COLO668 (cell line): Measurements from ENCODE around the gene MEI1.

ENCODE experiments used
- DNase-seq: peaks from one replicate; lab custom pipeline; 2025; ENCODE audit not compliant: unreplicated experiment; lab: John Stamatoyannopoulos, UW

The MEI1 gene

GRCh38 chr22:41781507-41781906 lies 82.2 kb downstream of the MEI1 start:
- DNase-seq = no peak

- DNase-seq = no peak
These were observed 83.0 kb downstream of the MEI1 start for GRCh38 chr22:41782316-41782715.

DNA sequence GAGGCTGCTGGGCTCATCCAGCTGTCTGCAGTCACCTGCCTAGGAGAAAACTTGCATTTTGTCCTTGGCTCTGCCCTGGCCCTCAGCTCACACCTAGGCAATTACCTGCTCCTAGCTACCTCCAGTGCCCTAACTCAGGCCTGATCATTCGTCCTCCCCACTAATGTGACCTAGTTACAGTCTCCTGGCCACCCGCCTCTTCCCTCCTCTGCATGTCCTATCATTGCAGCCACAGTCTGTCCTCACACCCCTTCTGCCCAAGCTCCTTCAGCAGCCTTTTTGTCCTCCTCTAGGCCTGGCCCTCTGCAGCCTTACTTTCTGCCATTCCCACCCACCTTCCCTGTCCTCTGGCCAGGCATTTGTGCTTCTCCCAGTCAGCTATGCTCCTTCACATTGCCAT lies 83.4 kb downstream of the MEI1 start:
- DNase-seq = no peak

GRCh38 chr22:41787331-41787730 lies 88.0 kb downstream of the MEI1 start:
- DNase-seq = no peak

DNA sequence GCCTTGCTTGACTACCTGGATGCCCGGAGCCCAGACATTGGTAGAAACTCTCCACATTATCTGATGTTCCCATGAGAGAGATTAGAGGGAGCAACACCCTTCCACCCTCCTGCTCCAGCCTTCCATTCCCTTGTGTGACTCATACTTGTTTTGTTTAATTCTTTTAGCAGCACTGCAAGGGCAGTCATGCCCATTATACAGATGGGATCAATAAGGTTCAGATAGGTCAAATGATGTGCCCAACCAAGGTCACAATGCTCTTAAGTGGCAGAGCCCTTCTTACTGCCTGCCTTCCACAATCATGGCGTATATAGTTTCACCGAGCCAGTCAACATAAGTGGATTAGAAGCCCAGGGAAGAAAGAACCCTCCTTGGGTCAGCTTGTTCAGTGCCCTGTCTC lies 94.6 kb downstream of the MEI1 start:
- DNase-seq = no peak

- DNase-seq = no peak
These were observed 99.4 kb downstream of the MEI1 start for GRCh38 chr22:41798736-41799135.

DNA sequence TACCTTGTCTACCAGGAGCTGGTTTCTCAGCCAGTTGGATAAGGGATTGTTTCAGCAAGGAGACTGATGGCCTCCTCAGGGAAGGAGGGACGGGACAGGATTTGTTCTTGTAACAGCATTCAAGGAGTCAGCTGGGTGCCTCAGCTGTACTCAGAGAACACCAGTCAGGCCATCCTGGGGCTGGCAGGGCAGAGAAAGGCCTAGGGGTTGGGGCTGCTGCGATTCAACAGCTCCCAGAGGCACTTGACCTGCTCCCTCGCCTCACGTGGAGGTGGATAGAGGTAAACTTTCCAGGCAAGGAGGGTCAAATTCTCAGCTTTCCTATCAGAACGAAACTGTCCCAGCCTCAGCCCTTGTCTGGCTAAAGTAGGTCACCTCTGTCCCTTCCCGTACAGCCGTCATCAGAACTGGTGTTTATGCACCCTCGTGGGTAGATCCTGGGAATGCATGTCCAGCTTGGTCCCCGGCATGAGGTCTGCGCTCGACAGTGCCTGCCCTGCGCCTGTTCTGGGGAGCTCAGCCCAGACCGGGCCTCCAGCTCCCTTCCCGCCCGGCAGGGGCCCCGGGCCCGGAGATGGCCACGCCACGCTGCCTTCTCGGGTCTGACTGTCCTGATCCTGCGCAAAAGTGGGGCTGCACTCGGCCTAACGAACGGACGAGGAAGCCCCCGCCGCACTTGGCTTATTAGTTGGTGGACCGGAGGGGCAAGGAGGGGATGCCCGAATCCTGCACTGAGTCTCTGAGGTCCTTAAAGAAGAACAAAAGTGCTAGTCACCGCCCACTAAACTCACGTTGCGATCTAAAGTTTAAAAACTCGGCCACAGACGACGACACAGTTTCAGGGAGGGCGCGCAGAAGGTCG lies 100.4 kb downstream of the MEI1 start:
- peak; percentile 40 for DNase-seq

GRCh38 chr22:41800348-41801146 lies 101.2 kb downstream of the MEI1 start, which contains the start of gene CCDC134:
CCDC134 (plus strand) TSS chr22:41800679; CDS start chr22:41808891, 8,212 bp downstream.
- DNase-seq = peak; percentile 93

DNA sequence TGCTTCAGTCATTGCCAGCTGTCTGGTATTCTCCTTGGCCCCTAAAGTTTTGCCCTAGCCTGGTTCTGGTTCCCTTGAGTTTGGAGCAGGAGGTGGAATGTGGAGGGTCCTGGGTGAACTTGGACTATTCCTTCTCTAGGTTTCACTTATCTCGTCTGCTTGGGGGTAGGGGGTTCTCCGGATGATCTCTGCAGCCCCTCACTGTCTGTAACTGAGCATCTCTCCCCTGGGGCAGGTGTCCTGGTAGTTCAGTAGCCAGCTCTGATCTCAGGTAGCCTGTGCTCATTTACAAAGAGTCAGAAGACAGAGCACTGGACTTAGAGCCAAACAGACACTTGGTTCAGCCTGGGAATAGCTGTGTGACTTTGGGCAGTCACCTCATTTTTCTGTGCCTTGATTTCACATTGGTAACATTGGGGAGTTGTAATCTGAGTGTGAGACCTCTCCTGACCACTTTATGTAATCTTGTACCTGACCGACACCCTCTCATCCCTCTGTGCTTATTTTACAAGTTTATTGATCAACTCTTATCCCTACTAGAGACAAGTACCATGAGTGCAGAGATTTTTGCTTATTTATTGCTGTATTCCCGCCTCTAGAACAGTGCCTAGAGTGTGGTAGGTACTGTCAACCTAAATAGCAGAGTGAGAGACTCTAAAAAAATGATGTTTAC lies 102.0 kb downstream of the MEI1 start:
- DNase-seq = no peak

DNA sequence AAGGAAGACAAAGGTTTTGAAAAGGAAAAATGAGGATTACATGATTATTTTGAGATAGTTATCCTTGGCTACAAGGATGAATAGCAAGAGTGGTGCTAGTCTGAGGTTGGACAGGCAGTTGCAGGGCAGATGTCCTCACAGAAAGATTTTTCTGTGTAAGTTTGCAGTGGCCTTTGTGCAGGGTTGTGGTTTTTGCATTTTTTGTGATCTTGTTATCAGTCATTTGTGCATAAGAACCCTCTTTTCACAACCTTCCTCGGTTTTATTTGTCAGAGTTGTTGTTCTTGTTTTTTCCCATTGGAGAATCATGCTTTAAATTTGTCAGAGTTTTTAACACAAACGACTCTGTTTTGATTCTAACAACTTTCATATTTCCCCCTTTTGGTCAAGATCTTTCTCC lies 102.6 kb downstream of the MEI1 start:
- no peak for DNase-seq

DNA sequence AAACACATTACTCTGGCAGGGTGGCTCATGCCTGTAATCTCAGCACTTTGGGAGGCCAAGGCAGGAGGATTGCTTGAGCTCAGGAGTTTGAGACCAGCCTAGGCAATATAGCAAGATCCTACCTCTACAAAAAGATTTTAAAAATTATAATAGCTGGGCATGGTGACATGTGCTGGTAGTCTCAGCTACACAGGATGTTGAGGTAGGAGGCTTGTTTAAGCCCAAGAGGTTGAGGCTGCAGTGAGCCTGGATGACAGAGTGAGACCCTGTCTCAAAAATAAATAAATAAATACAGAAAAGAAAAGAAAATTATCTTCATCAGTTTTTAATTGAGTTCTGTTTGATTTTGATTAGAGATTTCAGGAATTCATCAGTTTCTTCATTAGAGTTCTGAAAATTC lies 106.3 kb downstream of the MEI1 start:
- no peak for DNase-seq

DNA sequence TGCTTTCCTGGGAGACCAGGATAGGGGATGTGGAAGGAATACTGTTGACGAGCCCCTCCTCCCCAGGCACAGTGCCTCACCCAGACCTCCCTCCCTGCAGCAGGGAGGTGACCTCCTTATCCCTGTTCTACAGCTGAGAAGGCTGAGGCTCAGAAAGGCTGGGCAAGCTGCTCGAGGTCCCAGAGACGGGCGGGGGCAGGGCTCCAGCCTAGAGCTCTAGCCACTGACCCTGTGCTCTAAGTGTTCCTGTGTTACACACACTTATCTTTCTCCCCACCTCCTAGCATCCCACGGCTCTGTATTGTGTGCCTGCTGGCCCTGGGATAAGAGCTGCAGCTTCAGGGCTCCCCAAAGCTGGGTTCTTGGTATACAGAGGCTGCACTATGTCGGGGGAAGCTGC lies 109.1 kb downstream of the MEI1 start:
- no peak for DNase-seq

DNA sequence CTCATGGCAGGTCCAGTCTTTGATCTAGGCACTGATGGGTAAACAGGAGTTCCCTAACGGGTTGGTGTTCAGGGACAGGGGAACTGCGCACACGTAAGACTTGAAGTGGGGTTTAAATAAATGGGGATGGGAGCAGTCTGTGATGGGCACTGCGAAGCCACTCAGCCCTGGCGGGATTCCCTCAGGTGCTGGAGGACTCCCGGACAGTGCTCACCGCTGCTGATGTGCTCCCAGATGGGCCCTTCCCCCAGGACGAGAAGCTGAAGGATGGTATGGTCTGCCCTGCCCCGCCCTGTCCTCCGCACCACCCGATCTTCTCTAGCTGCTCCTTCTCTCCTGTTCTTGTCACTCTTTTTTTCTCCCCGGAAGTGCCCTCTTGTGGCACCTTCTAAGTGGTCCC lies 110.7 kb downstream of the MEI1 start:
- DNase-seq = no peak

GRCh38 chr22:41812805-41813545 lies 113.7 kb downstream of the MEI1 start:
- no peak for DNase-seq

- no peak for DNase-seq
These were observed 114.6 kb downstream of the MEI1 start for GRCh38 chr22:41813726-41814410.

GRCh38 chr22:41815716-41816115 lies 116.4 kb downstream of the MEI1 start:
- DNase-seq = no peak

DNA sequence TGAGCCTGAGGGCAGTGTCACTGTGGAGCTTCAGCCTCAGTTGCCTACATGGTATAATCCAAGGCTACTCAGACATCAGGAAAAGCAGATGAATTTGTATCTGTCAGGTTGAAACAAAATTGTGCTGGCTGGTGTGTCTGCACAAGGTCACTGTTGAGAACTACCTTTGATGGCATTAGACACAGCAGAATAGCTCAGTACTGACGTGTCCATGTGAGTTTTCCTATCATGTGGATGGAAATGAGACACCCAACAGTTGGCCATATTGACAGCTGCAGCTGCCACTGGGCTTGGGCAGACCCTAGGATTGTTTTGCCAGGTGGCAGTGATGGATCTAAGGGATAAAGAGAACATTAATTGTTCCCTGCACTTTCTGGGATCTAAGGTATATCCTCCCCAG lies 116.9 kb downstream of the MEI1 start:
- DNase-seq = no peak

DNA sequence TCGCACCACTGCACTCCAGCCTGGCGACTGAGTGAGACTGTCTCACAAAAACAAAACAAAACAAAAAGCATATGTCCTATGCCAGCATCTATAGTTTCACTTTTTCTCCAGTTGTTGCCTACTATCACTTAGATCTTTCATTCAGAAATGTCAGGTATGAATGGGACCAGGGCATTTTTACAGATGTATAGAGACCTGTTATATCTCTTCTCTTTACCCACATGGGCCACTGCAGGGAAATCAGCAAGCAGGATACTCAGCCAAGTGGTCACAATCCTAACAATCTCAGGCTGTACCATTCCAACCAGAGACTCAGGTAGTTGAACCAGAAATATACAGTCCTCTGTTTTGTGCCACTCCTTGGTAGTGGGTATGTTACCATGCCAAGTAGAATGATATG lies 117.6 kb downstream of the MEI1 start:
- no peak for DNase-seq

DNA sequence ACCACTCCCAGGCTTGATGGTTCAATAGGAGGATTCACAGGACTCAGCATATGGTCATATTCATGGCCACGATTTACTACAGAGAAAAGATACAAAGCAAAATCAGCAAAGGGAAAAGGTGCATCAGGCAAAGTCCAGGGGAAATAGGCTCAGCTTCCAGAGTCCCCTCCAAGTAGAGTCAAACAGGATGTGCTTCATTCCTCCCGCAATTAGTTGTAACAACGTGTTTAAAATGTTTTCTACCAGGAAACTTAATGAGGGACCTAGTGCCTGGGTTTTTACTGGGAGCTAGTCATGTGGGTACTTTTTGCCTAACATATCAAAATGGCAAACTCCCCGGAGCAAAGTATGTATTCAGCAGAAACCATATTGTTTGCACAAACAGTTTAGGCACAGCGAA lies 118.7 kb downstream of the MEI1 start:
- DNase-seq = no peak

DNA sequence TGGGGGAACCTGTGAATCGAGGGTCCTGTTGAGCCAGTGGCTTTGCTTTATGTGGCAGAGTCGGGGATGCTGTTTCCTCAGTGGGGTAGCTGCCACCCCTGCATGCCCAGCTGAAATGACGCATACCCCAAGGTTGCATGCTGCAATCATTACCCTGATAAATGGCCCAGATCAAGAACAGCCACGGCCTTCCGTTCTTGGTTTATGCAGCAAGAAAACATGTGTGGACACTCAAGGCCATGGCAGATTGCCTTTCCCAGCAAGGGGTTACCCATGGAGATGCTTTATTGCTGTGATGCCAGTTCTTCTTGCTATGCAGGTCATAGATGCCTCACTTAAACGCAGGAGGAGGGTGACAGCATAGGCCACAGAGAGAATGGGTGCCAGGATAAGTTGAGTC lies 119.3 kb downstream of the MEI1 start:
- no peak for DNase-seq
